Stimulated activated CD4-positive, alpha-beta T cell treated with anti-CD3 and anti-CD28 coated beads, Interleukin-1b, Interleukin-23, amount 100 ng/mL, for 48 hours (primary cell): Measurements from ENCODE around the gene MIAT.

ENCODE experiments used
- DNase-seq: peaks from one replicate; pipeline ENCODE4 v3.0.0-alpha.2; 2020

The MIAT gene

GRCh38 chr22:26670459-26670858 is 13.1 kb downstream of the MIAT start:
- no peak for DNase-seq

GRCh38 chr22:26671317-26672059 is 14.1 kb downstream of the MIAT start:
- peak; percentile 69 for DNase-seq

GRCh38 chr22:26672060-26672471 is 14.7 kb downstream of the MIAT start:
- no peak for DNase-seq

GRCh38 chr22:26672590-26673468 is 15.4 kb downstream of the MIAT start:
- DNase-seq = peak; percentile 93

GRCh38 chr22:26673486-26673885 is 16.1 kb downstream of the MIAT start:
- peak; percentile 47 for DNase-seq

- DNase-seq = no peak
These were observed 17.1 kb downstream of the MIAT start for GRCh38 chr22:26674211-26675190.

GRCh38 chr22:26675687-26676268 is 18.4 kb downstream of the MIAT start:
- DNase-seq = no peak

- DNase-seq = no peak
These were observed 19.8 kb downstream of the MIAT start for GRCh38 chr22:26677217-26677616.

- DNase-seq = peak; percentile 74
These were observed 21.7 kb downstream of the MIAT start for GRCh38 chr22:26679003-26679629.

- DNase-seq = no peak
These were observed 23.1 kb downstream of the MIAT start for GRCh38 chr22:26680485-26680884.

GRCh38 chr22:26681395-26681821 is 24.0 kb downstream of the MIAT start:
- no peak for DNase-seq

- DNase-seq = no peak
These were observed 26.8 kb downstream of the MIAT start for GRCh38 chr22:26684168-26684567.

- DNase-seq = no peak
These were observed 28.2 kb downstream of the MIAT start for GRCh38 chr22:26685601-26686000.

GRCh38 chr22:26687439-26687838 is 30.1 kb downstream of the MIAT start:
- DNase-seq = no peak

- no peak for DNase-seq
These were observed 32.3 kb downstream of the MIAT start for GRCh38 chr22:26689513-26690301.

- DNase-seq = no peak
These were observed 33.4 kb downstream of the MIAT start for GRCh38 chr22:26690654-26691376.

- DNase-seq = no peak
These were observed 34.0 kb downstream of the MIAT start for GRCh38 chr22:26691377-26691716.

- no peak for DNase-seq
These were observed 34.8 kb downstream of the MIAT start for GRCh38 chr22:26692215-26692614.

GRCh38 chr22:26697151-26697550 is 39.8 kb downstream of the MIAT start:
- no peak for DNase-seq

- DNase-seq = no peak
These were observed 43.1 kb downstream of the MIAT start for GRCh38 chr22:26700462-26700861.

- DNase-seq = no peak
These were observed 43.5 kb downstream of the MIAT start for GRCh38 chr22:26700886-26701285.
